ENCODE measurements around the gene MALL.

DNA sequence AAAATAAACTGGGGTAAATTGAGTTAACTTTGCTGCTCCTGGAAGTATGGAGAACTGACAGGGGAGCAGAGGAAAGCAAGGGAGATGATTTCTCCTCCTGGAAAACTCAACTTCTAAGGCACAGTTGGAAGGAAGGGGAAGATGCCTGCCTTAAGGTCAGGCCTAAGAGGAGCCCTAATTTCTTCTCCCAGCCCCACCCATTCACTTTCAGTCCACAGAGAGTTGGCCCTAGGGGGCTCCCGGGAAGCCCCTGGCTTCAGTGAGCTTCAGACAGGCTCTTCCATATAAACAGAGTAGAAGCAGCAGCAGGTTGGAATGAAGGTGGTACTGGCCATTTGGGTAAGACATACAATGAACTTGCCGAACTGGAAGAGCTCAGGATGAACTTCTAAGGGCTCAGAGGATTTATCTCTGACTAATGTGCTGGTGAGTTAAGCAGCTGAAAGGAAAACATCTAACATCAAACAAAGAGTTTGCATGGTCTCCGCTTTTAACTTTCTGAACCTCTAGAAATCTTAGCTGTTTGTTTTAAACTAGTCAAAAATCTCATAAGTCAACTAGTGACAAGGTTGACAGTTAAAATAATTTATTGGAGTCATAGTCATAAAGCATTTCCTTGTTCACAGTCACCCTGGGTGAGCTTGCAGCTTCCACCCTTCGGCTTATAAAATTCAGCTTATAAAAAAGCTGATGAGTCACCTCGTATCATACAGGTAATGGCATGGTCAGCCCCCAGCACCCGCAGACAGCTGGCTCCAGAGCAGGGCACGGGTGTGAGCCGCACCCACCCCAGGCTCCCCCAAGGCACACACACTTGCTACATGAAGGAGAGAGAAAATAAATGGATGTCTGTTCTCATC, 9.8 kb downstream of the MALL start:
- no peak for TF ChIP-seq CTCF (IDR thresholded peaks at IDR 0.05; ENCODE audit: control extremely low read depth in 1 of 3, insufficient read depth in 1 of 3, low read depth in 1 of 3, low read length in 3 of 3)
- TF ChIP-seq EZH2 (IDR thresholded peaks at IDR 0.05; ENCODE audit: low read depth, low read length, severe bottlenecking): no peak
- TF ChIP-seq POLR2AphosphoS5 (IDR thresholded peaks at IDR 0.05; ENCODE audit: low read depth, low read length): no peak
- no peak for TF ChIP-seq TAF1 (IDR thresholded peaks at IDR 0.05; ENCODE audit: low read depth, low read length)
- TF ChIP-seq SRF (IDR thresholded peaks at IDR 0.05; ENCODE audit: low read depth, low read length): no peak
- TF ChIP-seq POLR2A (IDR thresholded peaks at IDR 0.05; ENCODE audit: control extremely low read depth in 1 of 2, low read depth in 2 of 2, low read length in 2 of 2): no peak
- TF ChIP-seq HDAC6 (IDR thresholded peaks at IDR 0.05; ENCODE audit: low read depth, low read length): no peak
- no peak for TF ChIP-seq TEAD4 (IDR thresholded peaks at IDR 0.05; ENCODE audit: low read depth, low read length)
- TF ChIP-seq, protein P1, sequence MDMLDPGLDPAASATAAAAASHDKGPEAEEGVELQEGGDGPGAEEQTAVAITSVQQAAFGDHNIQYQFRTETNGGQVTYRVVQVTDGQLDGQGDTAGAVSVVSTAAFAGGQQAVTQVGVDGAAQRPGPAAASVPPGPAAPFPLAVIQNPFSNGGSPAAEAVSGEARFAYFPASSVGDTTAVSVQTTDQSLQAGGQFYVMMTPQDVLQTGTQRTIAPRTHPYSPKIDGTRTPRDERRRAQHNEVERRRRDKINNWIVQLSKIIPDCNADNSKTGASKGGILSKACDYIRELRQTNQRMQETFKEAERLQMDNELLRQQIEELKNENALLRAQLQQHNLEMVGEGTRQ (IDR thresholded peaks at IDR 0.05; ENCODE audit: low read length): no peak
- TF ChIP-seq NANOG (IDR thresholded peaks at IDR 0.05; ENCODE audit: insufficient read depth, low read depth, low read length, poor library complexity, severe bottlenecking): no peak
